Measurements from ENCODE around the gene HPRT1. TPM values are rescaled to one million over a fixed set of nuclear protein-coding genes. Genes with fewer than 3 reads are reported as not detected.

HPRT1 gene
- total RNA-seq, 2 donors from 2014 or later: 30.6 to 49.6 TPM

- H3K36me3 ChIP-seq: no peaks in the 10 kb centered on the region
- TF ChIP-seq, protein P1, sequence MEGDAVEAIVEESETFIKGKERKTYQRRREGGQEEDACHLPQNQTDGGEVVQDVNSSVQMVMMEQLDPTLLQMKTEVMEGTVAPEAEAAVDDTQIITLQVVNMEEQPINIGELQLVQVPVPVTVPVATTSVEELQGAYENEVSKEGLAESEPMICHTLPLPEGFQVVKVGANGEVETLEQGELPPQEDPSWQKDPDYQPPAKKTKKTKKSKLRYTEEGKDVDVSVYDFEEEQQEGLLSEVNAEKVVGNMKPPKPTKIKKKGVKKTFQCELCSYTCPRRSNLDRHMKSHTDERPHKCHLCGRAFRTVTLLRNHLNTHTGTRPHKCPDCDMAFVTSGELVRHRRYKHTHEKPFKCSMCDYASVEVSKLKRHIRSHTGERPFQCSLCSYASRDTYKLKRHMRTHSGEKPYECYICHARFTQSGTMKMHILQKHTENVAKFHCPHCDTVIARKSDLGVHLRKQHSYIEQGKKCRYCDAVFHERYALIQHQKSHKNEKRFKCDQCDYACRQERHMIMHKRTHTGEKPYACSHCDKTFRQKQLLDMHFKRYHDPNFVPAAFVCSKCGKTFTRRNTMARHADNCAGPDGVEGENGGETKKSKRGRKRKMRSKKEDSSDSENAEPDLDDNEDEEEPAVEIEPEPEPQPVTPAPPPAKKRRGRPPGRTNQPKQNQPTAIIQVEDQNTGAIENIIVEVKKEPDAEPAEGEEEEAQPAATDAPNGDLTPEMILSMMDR (IDR thresholded peaks at IDR 0.05): no peak
- intact Hi-C loops (cut with DNase I): no loop called here
- H3K9ac ChIP-seq (ENCODE audit: low read depth in 2 of 2, low read length in 2 of 2): no peak overlapping the region
- no peak overlapping the region for H3K4me3 ChIP-seq
- no peaks in the 10 kb centered on the region for H3K27me3 ChIP-seq
- H3K27ac ChIP-seq: no peak overlapping the region
- no peaks in the 10 kb centered on the region for H3K4me1 ChIP-seq
- H3K9me3 ChIP-seq: no peaks in the 10 kb centered on the region
- DNase-seq: no peak
Observed at GRCh38 chrX:134426281-134426680, 33.7 kb upstream of the HPRT1 start.

DNA sequence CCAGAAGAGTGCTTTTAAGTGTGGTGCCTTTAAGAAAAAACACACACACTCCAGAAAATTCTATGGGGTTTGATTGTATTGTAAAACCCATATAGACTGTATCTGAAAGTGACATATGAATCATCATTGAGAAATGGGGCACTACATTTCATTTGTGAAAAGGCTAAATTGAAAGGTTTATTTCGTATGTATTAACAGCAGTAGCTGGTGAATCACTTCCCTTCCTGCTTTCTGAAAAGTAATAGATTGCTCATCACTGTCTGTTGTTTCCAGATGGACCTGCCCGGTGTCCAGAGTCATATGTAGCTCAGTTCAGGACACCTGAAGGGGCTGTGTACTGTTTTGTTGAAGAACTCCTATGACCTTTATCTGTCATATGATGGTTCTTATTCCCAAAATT lies 28.1 kb upstream of the HPRT1 start:
- Histone ChIP-seq H3K9me3 (no peaks in the 10 kb centered on the region), H3K27me3 (no peaks in the 10 kb centered on the region), H3K9ac (ENCODE audit: low read depth in 2 of 2, low read length in 2 of 2) (no peak overlapping the region), H3K4me1 (no peaks in the 10 kb centered on the region), H3K27ac (no peak overlapping the region), H3K4me3 (no peak overlapping the region), H3K36me3 (no peaks in the 10 kb centered on the region)
- TF ChIP-seq, protein P1 (IDR thresholded peaks at IDR 0.05): no peak
- intact Hi-C loops (cut with DNase I): no loop called here
- DNase-seq: no peak

- Histone ChIP-seq H3K9ac (ENCODE audit: low read depth in 2 of 2, low read length in 2 of 2) (no peak overlapping the region), H3K4me1 (no peaks in the 10 kb centered on the region), H3K36me3 (no peaks in the 10 kb centered on the region), H3K4me3 (no peak overlapping the region), H3K27ac (no peak overlapping the region), H3K27me3 (no peaks in the 10 kb centered on the region), H3K9me3 (no peaks in the 10 kb centered on the region)
- intact Hi-C loops (cut with DNase I): no loop called here
- TF ChIP-seq, protein P1 (IDR thresholded peaks at IDR 0.05): no peak
- DNase-seq: no peak
Observed at GRCh38 chrX:134435894-134436293, 24.1 kb upstream of the HPRT1 start.

DNA sequence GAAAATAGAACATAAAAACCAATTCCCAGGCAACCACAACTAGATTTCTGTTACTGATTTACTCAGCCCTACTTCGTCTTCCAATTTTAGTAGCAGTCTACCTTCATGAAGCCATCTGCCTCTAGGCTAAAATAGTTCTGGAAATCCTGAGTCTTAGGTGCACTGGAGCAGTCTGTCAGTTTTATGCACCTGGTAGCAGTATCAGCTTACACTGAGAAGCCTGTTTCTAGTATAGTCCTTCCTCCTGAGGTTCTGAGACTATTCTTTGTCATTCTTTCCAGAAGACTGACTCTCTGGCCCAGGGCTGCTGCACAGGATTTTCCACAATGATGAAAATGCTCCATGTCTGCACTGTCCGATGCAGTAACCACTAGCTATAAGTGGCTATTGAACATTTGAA lies 16.9 kb upstream of the HPRT1 start:
- H3K36me3 ChIP-seq: no peaks in the 10 kb centered on the region
- DNase-seq: no peak
- H3K9ac ChIP-seq (ENCODE audit: low read depth in 2 of 2, low read length in 2 of 2): no peak overlapping the region
- no peaks in the 10 kb centered on the region for H3K27me3 ChIP-seq
- no peaks in the 10 kb centered on the region for H3K9me3 ChIP-seq
- no peak overlapping the region for H3K4me3 ChIP-seq
- no peaks in the 10 kb centered on the region for H3K4me1 ChIP-seq
- H3K27ac ChIP-seq: no peak overlapping the region
- TF ChIP-seq, protein P1 (IDR thresholded peaks at IDR 0.05): no peak
- intact Hi-C loops (cut with DNase I): no loop called here

- DNase-seq: no peak
- Histone ChIP-seq H3K4me1 (no peaks in the 10 kb centered on the region), H3K36me3 (no peaks in the 10 kb centered on the region), H3K9me3 (no peaks in the 10 kb centered on the region), H3K27ac (no peak overlapping the region), H3K4me3 (no peak overlapping the region), H3K9ac (ENCODE audit: low read depth in 2 of 2, low read length in 2 of 2) (no peak overlapping the region), H3K27me3 (no peaks in the 10 kb centered on the region)
- intact Hi-C loops (cut with DNase I): no loop called here
- TF ChIP-seq, protein P1 (IDR thresholded peaks at IDR 0.05): no peak
Observed at GRCh38 chrX:134443461-134443860, 16.5 kb upstream of the HPRT1 start.

DNA sequence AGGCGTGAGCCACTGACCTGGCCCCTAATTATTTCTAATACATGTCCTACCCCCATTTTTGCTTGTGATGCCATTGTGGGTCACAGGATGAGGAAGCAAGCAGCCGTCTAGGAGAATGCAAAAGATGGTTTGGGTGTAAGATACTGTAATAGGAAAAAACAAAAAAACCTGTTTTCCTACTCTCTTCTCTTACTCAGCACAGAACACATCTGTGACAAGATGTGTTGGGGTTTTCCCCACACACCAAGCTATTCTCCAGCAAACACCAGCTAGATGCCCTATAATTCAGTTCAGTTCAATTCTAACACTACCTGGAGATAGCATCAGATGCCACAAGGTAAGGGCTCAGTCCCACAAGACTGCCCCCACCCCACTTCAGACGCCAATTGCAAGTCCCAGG lies 15.3 kb upstream of the HPRT1 start:
- H3K27me3 ChIP-seq: no peaks in the 10 kb centered on the region
- H3K9ac ChIP-seq (ENCODE audit: low read depth in 2 of 2, low read length in 2 of 2): no peak overlapping the region
- no peak for DNase-seq
- H3K36me3 ChIP-seq: no peaks in the 10 kb centered on the region
- no peak overlapping the region for H3K27ac ChIP-seq
- intact Hi-C loops (cut with DNase I): no loop called here
- no peaks in the 10 kb centered on the region for H3K9me3 ChIP-seq
- no peaks in the 10 kb centered on the region for H3K4me1 ChIP-seq
- no peak overlapping the region for H3K4me3 ChIP-seq
- TF ChIP-seq, protein P1 (IDR thresholded peaks at IDR 0.05): no peak
